GM18867 (cell line): ENCODE measurements around the gene MAG.

Source experiments
- ATAC-seq: cut with Tn5 transposase; IDR thresholded peaks from one replicate; pipeline ENCODE4 v1.9.1; 2021; ENCODE audit warnings: mild to moderate bottlenecking, moderate library complexity; ENCODE audit not compliant: unreplicated experiment

The MAG gene

DNA sequence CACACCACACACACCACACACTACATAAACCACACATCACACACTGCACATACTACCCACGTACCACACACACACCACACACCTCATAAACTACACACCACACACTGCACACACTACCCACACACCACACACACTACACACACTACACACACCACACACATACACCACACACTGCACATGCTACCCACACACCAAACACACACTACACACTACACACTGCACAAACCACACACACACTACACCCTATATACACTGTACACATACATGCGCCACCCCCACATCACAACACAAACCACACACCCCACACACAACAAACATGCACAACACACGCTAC lies 5.5 kb downstream of the MAG start:
- no peak for ATAC-seq

DNA sequence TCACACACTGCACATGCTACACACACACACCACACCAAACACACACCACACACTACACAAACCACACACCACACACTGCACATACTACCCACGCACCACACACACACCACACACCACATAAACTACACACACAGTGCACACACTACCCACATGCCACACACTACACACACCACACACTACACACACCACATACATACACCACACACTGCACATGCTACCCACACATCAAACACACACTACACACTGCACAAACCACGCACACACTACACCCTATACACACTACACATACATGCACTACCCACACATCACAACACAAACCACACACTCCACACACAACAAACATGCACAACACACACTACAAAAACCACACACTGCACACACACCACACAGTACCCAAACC lies 6.0 kb downstream of the MAG start:
- no peak for ATAC-seq

DNA sequence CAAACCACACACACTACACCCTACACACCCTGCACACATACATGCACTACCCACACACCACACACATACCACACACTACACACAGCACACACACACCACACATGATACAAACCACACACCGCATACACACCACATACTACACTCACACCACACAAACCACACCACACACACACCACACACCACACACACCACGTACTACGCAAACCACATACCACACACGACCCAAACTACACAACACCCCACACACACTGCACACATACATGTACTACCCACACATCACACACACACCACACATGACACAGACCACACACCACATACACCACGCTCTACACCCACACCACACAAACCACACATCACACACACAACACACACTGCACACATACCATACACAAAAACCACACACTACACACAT lies 6.6 kb downstream of the MAG start:
- no peak for ATAC-seq

DNA sequence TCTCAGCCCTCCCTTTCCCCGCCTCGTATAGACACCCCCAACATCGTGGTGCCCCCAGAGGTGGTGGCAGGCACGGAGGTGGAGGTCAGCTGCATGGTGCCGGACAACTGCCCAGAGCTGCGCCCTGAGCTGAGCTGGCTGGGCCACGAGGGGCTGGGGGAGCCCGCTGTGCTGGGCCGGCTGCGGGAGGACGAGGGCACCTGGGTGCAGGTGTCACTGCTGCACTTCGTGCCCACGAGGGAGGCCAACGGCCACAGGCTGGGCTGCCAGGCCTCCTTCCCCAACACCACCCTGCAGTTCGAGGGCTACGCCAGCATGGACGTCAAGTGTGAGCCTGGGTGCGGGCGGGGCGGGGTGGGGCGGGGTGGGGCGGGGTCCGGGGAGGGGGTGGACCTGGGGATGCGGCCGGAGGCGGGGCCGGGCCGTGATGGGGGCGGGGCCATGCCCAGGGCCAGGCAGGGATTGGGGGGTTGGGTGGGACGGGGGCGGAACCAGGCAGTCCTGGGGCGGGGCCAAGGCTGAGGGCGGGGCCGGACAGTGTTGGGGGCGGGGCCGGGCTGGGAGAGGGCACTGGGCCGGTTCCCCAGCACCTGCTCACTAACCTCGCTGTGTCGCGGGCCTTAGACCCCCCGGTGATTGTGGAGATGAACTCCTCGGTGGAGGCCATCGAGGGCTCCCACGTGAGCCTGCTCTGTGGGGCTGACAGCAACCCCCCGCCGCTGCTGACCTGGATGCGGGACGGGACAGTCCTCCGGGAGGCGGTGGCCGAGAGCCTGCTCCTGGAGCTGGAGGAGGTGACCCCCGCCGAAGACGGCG lies 7.8 kb downstream of the MAG start:
- ATAC-seq = no peak

DNA sequence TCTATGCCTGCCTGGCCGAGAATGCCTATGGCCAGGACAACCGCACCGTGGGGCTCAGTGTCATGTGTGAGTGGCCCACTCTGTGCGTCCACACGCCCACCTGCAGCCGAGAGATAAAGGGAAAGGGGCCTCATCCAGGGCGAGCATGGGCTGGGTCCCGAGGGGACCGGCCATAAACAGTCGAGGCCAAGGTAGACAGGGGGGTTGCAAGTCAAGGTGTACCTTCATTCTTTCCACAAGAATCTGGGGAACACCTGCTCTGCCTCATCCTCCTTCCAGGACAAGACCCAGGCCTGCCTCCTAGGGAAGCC lies 8.3 kb downstream of the MAG start:
- ATAC-seq = no peak

DNA sequence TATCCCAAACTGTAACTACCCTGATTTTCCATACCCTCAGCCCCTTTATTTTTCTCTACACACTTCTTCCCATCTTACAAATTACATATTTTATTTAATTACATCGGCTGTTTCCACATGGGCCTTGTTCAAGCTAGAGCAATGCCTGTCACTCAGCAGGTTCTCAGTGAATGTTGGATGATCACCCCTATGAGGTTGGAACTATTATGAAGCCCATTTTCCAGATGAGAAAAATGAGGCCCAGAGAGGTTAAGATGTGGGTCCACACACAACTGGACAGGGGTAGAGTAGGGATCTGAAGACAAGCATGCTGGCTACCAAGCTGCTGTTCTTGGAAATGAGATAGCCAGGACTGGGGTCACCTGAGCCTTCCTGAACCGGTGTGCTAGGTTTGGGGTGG lies 10.0 kb downstream of the MAG start:
- no peak for ATAC-seq

DNA sequence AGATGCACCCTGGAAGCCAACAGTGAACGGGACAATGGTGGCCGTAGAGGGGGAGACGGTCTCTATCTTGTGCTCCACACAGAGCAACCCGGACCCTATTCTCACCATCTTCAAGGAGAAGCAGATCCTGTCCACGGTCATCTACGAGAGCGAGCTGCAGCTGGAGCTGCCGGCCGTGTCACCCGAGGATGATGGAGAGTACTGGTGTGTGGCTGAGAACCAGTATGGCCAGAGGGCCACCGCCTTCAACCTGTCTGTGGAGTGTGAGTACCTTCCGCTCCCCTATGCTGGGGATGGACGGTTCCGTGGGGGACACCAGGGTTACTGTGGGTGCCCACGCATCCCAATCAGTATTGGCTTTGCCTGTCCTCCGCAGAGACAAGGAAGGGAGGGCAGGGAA lies 10.5 kb downstream of the MAG start:
- no peak for ATAC-seq

DNA sequence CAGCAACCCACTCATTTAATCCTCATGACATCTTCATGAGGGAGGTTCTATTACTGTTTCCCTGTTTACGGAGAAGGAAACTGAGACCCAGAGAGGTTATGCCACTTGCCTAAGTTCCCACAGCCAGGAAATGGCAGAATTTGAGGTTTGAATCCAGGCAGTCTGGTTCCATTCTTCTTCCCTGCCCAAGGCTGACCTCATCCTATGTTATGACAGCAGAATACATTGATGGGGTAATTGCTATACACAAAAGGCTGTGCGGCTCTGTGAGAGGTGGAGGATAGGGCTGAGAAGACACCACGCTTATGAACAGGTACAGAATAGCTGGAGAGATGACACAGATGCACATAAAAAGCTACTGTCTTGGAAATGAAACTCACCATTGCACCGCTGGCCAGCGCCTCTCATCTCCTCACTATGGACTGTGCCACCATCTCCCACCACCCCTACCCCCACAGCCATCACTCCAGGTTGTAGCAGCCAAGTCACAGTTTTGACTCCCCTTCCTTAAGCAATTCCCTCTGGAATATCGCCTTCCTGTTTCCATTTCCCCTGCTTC lies 11.5 kb downstream of the MAG start:
- no peak for ATAC-seq

DNA sequence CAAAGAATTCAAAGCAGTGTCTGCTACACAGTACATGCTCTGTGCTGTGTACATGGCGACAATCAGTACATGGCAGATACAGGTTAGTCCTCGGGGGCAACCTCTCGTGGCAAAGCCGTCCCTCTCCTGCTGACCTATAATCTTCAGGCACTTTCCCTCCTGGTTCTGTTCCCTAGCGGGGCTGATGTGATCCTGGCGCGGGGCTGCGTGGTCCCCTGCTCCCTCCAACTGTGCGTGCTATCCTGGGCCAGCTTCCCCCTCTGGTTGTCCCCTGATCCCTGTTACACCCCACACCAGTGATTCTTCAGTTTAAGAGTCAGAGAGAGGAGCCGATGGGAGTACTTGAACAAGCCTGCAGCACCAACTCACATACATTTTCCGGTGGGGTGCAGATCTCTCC lies 12.1 kb downstream of the MAG start:
- no peak for ATAC-seq

DNA sequence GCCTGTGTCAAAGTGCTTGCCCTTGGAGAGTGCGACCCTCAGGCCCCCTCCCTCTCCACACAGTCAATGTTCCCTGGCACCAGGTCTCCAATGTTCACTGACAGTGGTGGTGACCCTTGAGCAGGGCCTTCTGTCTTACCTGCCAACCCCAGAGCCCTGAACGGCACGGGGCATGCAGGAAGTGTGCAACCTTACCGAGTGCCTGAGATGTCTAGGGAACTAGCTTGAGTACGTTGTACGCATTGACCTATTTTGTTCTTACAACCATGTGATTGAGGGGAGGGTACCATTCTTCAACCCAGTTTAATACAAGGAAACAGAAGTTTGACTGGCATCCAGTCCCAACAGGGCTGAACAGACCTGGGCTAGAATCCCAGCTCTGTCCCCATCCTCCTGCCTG lies 13.2 kb downstream of the MAG start:
- no peak for ATAC-seq

DNA sequence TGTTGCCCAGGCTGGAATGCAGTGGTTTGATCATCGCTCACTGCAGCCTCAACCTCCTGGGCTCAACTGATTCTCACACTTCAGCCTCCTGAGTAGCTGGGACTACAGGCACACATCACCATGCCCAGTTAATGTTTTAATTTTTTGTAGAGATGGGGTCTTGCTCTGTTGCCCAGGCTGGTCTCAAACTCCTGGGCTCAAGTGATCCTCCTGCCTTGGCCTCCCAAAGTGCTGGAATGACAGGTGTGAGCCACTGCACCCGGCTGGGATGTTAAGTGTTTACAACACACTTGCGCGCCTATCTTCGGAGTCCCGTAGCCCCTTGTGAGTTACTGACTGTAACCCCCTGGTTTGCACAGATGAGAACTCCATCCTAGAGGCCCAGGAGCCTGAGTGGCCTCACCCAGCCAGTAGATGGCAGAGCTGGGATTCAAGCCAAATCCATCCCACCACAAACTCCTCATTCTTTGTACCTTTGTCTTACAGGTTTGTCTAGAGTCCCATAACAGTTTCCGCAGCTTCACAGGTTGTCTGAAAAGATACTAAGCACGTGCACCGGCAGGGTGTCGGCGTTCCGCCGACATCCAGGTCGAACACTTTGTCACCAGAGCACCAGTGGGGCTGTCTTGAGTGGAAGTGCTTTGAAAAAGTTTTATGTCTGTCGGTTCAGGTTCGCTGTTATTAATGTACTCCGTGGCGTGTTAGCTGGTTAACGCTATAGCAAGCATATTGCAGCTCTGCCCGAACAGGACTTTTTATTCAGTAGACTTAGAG lies 14.7 kb downstream of the MAG start:
- no peak for ATAC-seq

DNA sequence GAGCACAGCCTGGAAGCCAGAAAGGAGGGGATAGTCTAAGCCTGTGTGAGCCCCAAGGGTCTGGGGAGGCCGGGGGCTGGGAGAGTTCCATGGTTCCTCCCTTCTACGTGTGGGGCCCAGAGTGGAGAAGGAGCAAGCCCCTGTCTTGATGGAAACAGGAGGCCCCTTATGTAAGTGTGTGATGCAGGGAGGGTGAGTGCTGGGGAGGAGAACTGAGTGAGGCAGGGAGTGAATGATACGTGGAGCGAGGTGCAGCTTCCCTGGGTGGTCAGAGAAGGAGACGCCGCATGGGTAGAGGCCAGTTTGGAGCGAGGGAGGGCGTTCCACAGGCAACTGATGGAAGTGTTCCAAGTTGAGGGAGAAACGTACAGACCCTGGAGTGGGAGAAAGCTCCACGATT lies 16.0 kb downstream of the MAG start:
- ATAC-seq = no peak

DNA sequence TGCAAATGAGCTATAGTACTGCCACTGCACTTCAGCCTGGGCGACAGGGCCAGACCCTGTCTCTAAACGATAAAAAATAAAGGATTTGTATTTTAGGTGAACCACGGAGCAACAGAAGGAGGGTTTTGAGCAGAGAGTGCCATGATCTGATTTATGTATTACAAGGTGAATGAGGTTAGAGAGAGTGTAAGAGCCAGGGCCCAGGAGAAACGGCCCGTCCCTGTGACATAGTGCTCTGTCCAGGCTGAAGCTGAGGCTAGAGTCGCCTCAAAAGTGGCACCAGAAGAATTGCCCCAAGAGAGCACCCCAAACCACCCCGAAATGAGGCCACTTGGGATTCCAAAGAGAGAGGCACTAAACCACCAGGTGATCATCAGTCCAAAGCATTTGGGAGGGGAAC lies 16.9 kb downstream of the MAG start:
- no peak for ATAC-seq

DNA sequence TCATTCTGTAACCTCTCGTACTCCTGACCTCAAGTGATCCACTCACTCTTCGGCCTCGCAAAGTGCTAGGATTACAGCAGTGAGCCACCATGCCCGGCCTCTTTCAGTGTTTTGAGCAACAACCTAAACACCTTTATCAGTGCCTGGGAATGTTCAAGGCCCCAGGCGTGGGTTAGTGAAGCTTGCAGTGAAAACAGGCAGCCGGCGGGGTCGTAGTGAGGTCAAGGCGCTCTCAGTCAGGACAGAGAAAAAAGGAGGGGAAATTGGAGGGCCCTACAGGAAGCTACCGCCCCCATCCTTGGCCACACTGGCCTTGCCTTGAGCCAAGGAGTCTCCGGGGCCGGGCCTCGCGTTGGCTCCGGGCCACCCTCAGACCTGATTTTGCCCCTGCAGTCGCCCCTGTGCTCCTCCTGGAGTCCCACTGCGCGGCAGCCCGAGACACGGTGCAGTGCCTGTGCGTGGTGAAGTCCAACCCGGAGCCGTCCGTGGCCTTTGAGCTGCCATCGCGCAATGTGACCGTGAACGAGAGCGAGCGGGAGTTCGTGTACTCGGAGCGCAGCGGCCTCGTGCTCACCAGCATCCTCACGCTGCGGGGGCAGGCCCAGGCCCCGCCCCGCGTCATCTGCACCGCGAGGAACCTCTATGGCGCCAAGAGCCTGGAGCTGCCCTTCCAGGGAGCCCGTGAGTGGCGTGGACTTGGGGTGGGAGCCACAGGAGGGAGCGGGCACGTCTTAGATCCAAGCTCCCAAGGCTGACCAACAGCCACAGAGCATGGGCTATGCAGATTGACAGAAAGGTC lies 17.7 kb downstream of the MAG start:
- ATAC-seq = no peak

DNA sequence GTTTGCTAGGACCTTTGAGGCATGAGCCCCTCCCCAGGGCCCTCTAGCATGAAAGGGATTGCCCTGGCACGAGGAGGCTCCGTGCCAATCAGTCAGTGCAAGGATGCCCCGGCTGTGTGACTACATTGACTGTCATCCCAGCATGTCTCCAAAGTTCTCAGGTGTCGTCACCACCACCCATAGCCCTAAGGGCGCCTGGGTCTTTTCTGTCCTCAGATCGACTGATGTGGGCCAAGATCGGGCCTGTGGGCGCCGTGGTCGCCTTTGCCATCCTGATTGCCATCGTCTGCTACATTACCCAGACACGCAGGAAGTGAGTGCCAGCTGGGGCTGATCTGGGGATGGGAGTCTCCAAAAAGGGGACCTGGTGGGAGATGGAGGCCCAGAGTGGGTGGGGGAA lies 18.4 kb downstream of the MAG start:
- ATAC-seq = no peak

DNA sequence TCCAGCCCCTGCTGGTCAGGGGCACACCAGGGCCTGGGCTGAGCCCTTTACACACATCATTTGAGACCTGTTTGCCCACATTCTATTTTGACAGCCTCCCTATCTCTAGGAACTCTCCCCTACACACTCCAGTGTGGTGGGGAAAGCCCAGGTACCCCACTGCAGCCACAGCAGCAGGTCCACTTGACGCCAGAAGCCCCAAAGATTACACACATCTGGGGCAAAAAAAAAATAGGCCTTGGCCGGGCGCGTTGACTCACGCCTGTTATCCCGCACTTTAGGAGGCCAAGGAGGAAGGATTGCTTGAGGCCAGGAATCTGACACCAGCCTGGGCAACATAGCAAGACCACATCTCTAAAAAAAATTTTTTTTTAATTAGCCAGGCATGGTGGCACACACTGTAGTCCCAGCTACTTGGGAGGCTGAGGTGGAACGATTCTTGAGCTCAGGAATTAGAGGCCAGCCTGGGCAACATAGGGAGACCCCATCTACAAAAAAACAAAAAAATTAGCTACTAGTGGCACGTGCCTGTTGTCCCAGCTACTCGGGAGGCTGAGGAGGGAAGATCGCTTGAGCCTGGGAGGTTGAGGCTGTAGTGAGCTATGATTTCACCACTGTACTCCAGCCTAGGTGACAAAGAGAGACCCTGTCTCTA lies 19.0 kb downstream of the MAG start:
- ATAC-seq = no peak

DNA sequence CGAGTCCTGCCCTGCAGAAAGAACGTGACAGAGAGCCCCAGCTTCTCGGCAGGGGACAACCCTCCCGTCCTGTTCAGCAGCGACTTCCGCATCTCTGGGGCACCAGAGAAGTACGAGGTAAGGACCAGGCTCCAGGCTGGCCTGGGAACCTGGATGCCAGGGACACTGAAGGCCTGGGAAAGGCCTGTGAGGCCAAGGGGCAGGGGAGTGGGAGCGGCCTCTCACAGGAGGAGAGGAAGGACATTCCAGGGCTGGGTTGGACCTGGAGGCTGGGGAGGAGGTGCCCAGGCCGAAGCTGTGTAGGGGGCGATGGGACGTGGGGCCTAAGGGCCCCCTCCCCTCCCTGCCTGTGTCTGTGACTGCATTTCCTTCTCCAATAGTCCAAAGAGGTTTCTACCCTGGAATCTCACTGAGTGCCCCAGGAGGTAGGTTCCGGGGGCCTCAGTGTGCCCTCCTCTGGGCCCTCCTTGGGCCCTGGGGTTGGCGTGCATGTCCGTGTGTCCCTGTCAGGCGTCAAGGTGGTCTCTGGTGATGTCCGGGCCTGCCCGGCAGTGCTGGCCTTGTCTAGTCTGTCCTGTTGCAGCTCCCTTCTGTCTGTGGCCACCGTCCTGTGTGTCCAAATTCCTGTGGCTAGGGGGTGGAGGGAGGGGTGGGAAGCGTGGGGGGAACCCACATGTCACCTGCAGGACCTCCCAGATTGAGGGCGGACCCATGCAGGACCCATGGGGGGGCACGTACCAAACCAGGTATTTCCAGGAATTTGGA lies 20.1 kb downstream of the MAG start:
- ATAC-seq = no peak

DNA sequence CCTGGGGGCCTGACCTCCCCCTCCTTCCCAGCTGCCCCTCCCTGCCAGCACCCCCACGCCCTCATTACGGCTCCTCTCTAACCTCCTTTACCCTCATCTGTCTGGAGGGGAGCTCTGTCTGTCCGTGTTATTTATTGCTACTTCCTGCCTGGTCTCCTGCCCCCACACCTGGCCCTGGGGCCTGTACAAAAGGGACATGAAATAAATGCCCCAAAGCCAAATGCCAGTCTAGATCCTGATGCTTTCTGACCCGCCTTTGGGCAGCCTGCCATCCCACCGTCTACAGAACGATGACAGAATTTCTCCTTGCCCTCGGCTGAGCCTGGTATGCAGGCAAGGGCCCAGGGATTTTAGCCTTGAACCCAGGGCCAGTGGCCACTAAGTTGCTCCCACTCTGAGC lies 21.6 kb downstream of the MAG start:
- ATAC-seq = no peak

DNA sequence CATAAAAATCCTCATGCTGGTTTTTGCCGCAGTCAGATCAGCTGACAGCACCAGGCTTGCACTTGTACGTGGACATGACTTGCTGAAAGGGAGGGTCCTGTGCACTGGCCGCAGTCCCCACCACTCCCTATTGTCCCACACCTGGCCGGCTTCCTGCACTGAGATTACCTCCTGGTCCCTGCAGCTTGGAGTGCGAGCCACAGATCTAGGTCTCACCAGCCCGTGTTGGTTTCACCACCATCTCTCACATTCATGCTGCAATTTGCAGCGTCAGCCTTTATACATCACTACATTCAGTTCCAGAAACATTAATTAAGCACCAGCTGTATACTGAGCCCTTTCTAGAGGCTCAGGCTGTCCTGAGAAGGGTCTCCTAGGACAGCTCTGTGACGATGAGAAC lies 22.1 kb downstream of the MAG start:
- ATAC-seq = no peak

DNA sequence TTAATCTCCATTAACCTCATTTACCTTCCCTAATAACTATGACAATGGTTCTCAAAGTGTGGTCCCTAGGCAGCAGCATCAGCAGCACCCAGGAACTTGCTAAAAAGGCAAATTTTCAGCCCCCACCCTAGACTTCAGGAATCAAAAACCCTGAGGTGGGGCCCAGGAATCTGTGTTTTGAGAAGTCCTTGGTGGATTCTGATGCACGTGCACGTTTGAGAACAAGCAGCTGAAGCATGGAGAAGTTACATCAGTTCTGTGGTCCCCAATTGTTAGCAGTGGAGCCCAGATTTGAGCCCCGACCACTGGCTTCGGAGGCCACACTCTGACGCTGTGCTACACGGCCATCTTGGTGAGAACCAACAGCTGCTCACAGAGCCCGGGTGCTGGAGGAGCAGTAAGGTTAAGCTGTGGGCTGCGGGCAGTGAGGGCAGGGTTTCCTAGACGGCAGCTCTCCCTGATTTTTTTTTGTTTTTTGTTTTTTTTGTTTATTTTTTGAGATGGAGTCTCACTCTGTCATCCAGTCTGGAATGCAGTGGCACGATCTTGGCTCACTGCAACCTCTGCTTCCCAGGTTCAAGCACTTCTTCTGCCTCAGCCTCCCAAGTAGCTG lies 23.0 kb downstream of the MAG start:
- ATAC-seq = no peak
